Measurements from ENCODE around the gene LIN37.

DNA sequence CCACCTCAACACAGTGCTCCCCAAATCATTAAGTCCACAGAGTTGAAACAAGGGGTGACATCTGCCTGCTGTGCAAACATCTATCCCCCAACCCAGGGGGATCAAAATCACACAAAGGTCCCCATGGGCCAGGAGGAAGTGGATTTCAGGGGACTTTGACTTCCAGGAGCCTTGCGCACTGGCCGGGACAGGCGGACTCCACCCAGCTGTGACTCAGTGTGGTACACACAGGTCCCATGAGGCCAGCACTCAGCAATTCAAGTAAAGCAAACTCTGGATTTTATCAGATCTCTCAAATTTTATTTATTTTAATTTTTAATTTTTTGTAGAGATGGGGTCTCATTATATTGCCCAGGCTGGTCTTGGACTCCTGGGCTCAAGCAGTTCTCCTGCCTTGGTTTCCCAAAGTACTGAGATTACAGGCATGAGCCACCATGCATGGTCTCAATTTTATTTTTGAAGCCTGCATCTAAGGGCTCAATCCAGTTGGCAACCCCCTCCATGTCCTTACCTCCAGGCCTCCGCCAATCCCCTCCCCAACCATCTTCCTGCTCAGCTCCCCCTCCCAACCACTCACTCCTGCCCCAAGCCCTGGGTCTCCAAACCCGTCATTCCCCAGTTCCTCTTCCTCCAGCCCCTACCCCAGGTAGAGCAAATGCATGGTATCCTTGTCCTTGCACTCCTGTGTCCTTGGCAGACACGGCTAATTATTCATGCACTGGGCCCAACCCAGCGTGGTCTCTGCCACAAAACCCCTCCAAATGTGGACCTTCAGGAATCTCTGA lies 45.2 kb downstream of the LIN37 start:
- TF ChIP-seq, protein P1, sequence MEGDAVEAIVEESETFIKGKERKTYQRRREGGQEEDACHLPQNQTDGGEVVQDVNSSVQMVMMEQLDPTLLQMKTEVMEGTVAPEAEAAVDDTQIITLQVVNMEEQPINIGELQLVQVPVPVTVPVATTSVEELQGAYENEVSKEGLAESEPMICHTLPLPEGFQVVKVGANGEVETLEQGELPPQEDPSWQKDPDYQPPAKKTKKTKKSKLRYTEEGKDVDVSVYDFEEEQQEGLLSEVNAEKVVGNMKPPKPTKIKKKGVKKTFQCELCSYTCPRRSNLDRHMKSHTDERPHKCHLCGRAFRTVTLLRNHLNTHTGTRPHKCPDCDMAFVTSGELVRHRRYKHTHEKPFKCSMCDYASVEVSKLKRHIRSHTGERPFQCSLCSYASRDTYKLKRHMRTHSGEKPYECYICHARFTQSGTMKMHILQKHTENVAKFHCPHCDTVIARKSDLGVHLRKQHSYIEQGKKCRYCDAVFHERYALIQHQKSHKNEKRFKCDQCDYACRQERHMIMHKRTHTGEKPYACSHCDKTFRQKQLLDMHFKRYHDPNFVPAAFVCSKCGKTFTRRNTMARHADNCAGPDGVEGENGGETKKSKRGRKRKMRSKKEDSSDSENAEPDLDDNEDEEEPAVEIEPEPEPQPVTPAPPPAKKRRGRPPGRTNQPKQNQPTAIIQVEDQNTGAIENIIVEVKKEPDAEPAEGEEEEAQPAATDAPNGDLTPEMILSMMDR (IDR thresholded peaks at IDR 0.05; ENCODE audit: low read depth, low read length): no peak
- no peak for TF ChIP-seq EZH2phosphoT487 (IDR thresholded peaks at IDR 0.05; ENCODE audit: low read depth)
